NCI-H460 (cell line): ENCODE results near the gene SLC12A3. TPM values are rescaled to one million over a fixed set of nuclear protein-coding genes. Genes with fewer than 3 reads are reported as not detected.
"Not testable (repeated sequence)": the region's sequence is repeated elsewhere in the genome, so short reads cannot be mapped to it uniquely, and the experiment has no call there.

Source experiments
- DNase-seq: peaks from one replicate; pipeline ENCODE4 v3.0.0-alpha.2; 2016; ENCODE audit warnings: low read depth; ENCODE audit errors: extremely low read depth
- total RNA-seq: library from RNA; depleted of rRNA; stranded (reverse); fragments of >200 nt; shearing (Covaris generic); gene quantifications from 2 replicates; pipeline ENCODE4 v1.2.3, GENCODE V29; 2014

The SLC12A3 gene
- total RNA-seq, 1 experiment from 2014 or later, result not detected

DNA sequence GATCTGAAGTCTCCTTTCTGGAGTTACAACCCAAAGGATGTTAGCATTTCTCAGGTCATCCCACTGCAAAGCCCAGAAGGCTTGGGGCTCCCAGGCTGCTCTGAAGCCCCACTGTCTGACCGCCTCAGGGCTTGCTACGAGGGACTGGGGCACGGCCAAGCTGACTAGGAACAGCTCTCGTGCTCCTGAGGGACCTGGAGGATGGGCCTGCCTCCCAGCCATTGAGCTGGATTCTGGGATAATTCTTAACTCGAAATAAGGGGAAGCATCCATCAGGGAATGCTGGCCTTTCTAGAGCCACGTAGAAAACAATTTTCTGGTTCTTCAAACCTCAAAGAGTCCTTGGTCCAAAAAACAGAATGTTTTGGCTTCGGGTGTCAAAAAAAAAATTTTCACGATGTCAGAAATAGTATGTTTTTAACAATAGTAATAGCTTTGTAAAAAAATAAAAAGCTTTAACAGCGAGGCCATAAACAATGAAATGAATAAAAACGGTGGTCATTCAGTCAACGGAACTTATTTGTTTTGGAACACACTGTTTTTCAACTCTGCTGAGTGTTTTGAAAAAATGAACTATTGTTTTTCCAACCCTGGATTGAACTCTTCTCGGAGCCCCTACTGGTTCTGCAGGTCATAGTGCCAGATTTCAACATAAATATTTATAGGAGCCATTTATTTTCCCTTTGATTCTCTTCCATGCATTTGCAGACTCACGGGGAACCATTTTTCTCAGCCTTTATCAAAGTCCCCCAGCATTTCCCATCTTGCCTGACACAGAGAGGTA, 50.5 kb downstream of the SLC12A3 start:
- no peak for DNase-seq

DNA sequence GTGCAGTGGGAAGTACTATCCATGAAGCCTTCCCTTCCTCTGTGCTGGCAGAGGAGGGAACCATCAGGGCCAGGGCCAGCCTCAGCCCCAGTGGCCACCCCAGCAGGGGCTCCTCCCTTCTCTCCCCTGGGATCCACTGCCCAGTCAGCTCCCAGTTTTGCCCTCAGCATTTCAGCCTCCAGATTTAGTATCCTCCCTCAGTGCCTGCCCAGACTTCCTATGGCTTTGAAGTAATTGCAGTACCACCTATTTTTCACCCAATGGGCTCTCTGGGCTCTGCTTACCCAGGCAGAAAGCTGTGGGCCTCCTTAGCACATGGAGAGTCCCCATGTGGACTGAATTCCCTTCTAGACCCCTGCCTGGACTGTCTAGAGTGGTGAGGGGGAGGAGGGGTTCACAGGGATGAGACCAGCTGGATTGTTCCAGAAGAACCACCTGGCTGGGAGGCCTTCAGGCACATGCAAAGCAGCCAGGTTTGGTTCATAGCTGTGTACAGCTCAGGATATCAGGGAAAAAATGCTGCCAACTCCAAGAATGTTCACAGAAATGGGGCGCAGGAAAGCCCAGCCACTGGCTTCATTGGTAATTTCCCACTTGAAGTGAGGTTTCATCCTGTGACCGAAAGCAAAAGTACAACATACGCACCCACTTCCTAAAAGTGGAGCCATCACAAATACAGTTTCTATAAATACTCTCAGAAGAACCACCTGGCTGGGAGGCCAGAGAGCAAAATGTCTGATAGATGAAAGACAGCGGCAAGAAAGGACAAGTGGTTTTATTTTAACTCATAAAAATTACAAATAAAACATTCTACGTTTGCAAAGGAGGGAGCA, 51.8 kb downstream of the SLC12A3 start:
- DNase-seq, result no peak

DNA sequence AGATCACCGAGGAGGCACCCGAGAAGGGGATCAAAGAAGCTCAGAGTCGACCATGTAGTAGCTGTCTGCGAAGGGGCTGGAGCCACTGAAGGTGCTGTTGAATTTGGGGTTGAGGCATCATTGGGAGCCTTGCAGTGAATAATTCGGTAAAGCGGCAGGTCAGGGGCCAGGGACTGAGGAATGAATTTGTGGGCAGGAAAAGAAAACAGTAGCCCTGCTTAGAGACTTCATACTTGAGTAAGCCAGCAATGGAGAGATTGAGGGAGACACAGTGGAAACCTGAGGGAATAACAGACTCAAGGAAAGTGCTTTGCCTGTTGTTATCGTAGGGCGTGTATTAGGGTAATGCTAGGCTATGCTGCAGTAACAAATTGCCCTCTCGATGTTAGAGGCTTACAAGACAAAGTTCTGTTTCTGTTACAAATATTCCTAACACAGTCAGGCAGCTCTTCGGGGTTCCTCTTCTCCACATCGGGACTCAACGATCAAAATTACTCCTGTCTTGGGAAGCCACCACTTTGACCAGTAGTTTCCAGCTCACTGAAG, 53.5 kb downstream of the SLC12A3 start:
- DNase-seq, result no peak

GRCh38 chr16:56919099-56919800, 54.2 kb downstream of the SLC12A3 start:
- no peak for DNase-seq

GRCh38 chr16:56921571-56921970, 56.6 kb downstream of the SLC12A3 start:
- no peak for DNase-seq

GRCh38 chr16:56923481-56924091, 58.6 kb downstream of the SLC12A3 start:
- DNase-seq, result no peak

DNA sequence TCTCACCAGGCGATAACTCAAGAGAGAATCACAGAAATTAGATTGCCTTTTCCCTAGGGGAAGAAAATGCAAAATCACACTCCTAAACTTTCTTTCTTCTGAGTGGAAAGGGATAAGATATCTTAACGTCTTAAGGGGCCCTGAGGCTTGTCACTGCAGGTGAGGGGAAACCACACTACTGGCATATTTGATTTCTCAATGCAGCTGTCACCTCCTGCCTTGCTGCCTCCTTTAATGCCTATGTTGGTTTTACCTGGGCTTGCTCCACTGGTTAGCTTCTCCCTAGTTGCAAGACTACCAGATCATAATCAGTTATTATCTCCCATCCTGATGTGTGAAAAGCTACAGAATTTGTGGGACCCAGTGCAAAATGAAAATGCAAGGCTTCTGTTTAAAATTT, 62.5 kb downstream of the SLC12A3 start:
- DNase-seq, result no peak

GRCh38 chr16:56929639-56930038, 64.6 kb downstream of the SLC12A3 start:
- no peak for DNase-seq

- no peak for DNase-seq
These were observed 65.7 kb downstream of the SLC12A3 start for GRCh38 chr16:56930486-56931270.

- no peak for DNase-seq
These were observed 66.4 kb downstream of the SLC12A3 start for GRCh38 chr16:56931271-56931891.

GRCh38 chr16:56931892-56932720, 67.1 kb downstream of the SLC12A3 start, which contains the start of gene HERPUD1:
HERPUD1 (plus strand) TSS chr16:56932142; CDS start chr16:56932245, 103 bp downstream.
- DNase-seq, result peak; percentile 100

DNA sequence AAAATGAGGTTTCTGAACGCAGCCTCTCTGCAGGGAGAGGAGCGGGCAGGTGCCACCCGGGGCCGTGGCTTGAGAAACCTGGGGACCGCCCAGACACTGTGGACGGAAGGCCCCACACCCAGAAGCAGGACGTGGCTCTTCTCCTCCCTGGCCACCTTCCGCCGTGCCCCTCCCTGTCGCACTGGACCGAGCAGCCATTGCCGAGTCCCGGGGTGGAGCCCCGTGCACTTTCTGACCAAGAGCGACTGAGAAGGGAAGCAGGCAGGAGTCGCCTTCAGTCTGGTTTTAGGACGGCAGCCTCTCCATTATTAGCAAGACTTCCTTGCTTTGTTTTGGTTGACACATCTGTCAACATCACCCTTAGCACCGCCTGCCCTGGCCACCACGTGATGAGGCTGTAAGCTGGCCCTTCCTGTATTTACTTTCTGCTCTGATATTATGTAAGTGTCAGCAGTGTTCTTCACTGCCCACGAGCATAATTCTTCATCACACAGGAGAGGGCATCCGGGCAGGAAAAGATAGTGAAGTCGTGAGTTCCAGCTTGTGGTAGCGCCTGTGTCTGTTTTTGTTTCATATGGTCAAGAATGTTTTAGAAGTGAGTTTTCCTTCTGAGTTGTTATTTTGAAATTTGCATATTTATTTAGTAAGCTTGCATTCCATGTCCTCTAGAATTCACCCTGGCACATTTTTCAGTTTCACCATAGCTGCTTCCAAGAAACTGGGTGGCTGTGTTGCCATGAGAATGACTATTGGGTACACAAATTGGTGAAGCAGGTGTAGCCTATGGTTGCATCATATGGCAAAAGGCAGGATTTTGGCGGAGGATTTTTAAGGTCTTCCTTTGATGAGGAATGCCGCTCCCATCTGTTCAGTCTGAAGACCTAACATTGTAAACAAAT, 68.0 kb downstream of the SLC12A3 start:
- peak; percentile 83 for DNase-seq

GRCh38 chr16:56933828-56934598, 69.0 kb downstream of the SLC12A3 start:
- no peak for DNase-seq

DNA sequence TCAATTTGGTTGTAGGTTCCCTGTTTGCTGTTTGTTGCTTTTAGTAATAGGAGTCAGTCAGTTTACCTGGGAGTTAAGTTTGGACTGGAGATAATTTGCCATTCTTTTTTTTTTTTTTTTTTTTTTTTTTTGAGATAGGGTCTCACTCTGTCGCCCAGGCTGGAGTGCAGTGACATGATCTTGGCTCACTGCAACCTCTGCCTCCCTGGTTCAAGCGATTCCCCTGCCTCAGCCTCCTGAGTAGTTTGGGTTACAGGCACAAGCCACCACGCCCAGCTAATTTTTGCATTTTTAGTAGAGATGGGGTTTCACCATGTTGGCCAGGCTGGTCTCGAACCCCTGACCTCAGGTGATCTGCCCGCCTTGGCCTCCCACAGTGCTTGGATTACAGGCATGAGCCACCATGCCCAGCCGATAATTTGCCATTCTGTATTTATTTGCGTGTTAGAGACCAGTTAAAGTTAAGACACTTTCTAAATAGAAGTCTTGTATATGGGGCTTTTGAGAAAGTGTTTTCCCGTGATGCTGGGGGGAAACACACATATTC, 69.7 kb downstream of the SLC12A3 start:
- not testable (repeated sequence) for DNase-seq

- DNase-seq, result no peak
These were observed 70.2 kb downstream of the SLC12A3 start for GRCh38 chr16:56935201-56935600.

- DNase-seq, result peak; percentile 86
These were observed 71.5 kb downstream of the SLC12A3 start for GRCh38 chr16:56936491-56936890.
